Ectodermal cell (in vitro differentiated cells): ENCODE measurements around the gene CERCAM.
"Not testable (repeated sequence)": the region's sequence is repeated elsewhere in the genome, so short reads cannot be mapped to it uniquely, and the experiment has no call there.

Experiments
- H3K27ac ChIP-seq: 2 replicates; pipeline ENCODE4 v1.7.0; 2013; ENCODE audit warnings: mild to moderate bottlenecking, low read depth, low read length; ENCODE audit not compliant: insufficient read depth, poor library complexity, severe bottlenecking
- H3K27me3 ChIP-seq: 2 replicates; pipeline ENCODE4 v1.7.0; 2013; ENCODE audit warnings: mild to moderate bottlenecking, low read length; ENCODE audit not compliant: insufficient read depth, control insufficient read depth, poor library complexity, severe bottlenecking
- H3K36me3 ChIP-seq: one replicate; pipeline ENCODE4 v1.7.0; 2013; ENCODE audit warnings: low read length; ENCODE audit not compliant: control insufficient read depth, insufficient read depth
- H3K4me1 ChIP-seq: one replicate; pipeline ENCODE4 v1.7.0; 2013; ENCODE audit warnings: low read length; ENCODE audit not compliant: control insufficient read depth, insufficient read depth
- H3K4me3 ChIP-seq: 2 replicates; pipeline ENCODE4 v1.7.0; 2013; ENCODE audit warnings: low read depth, low read length, control low read depth; ENCODE audit not compliant: insufficient read depth
- H3K9me3 ChIP-seq: 2 replicates; pipeline ENCODE4 v1.7.0; 2013; ENCODE audit warnings: mild to moderate bottlenecking, low read length, moderate library complexity; ENCODE audit not compliant: control insufficient read depth
- WGBS, 2 experiments: methylation state at CpG; one replicate each; pipeline ENCODE4 v1.1.7; 2013; ENCODE audit warnings: missing lambda C conversion rate in 2 of 2; 5-methylcytosine and 5-hydroxymethylcytosine counted together

Gene CERCAM

DNA sequence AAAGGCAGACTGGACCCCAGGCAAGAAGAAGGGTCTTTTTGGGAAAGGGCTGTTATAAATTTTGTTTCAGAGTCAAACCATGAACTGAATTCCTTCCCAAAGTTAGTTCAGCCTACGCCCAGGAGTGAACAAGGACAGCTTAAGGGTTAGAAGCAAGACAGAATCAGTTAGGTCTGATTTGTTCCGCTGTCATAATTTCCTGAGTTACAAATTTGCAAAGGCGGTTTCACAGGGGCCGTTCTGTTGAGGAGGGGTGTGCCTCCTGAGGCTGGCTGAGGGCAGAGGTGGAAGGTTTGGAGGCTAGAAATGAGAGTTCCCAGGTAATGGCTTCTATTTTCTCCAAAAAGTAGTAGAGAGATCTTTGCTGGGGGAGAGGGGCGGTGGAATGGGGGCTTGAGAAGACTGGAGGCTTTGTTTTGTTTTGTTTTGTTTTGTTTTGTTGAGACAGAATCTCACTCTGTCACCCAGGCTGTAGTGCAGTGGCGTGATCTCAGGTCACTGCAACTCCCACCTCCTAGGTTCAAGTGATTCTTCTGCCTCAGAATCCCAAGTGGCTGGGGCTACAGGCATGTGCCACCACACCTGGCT lies 4.1 kb upstream of the CERCAM start:
- peaks cover 17% of the 10 kb centered on the region for H3K4me1 ChIP-seq
- no peak overlapping the region for H3K4me3 ChIP-seq
- peaks cover 50% of the 10 kb centered on the region for H3K27me3 ChIP-seq
- 86 to 87% methylated on average over 6 of the region's 6 CpGs for WGBS, 2 experiments
- no peaks in the 10 kb centered on the region for H3K9me3 ChIP-seq
- H3K27ac ChIP-seq: no peak overlapping the region
- H3K36me3 ChIP-seq: no peaks in the 10 kb centered on the region

DNA sequence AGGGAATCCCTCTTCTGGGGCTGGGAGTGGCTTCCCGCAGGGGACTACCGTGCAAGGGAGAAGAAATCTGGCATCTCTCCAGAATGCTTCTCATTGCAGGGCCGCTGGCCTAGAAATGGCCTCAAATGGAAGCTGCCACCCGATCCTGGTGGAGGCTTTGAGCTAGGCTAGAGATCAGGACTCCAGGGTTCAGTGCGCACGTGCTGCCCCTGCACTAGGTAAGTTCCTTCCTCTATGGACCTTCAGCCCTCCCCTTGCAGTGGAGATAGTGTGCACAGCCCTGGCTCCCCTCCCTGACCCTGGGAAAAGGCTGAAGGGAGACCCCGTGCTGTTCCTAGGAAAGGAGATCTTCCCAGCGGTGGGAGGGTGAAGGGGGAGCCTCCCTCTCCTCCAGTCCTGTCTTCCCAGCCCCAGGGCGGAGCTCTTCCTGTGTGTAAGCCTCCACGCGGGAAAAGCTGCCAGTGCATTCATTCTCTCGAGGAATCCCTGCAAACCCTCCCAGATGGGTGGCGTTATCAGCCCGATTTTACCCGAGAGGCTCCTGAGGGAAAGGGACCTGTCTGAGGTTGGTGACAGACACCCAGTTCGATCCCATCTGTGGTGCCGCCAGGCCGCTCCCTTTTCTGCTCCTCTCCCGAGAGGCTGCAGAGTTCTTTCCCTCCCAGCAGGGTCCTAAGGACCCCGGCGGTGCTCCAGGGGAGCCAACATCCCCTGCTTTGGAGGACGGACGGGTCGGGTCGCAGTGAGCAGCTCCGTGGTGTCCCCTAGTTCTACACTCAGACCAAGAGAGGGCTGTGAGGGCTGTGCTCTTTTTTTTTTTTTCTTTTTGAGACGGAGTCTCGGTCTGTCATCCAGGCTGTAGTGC lies 1.4 kb upstream of the CERCAM start:
- no peak overlapping the region for H3K27ac ChIP-seq
- peaks cover 48% of the 10 kb centered on the region for H3K27me3 ChIP-seq
- H3K4me3 ChIP-seq: peak overlapping the region; percentile 16
- no peaks in the 10 kb centered on the region for H3K36me3 ChIP-seq
- H3K4me1 ChIP-seq: peaks cover 10% of the 10 kb centered on the region
- H3K9me3 ChIP-seq: no peaks in the 10 kb centered on the region
- WGBS, 2 experiments: 25% methylated on average over 28 of the region's 28 CpGs

DNA sequence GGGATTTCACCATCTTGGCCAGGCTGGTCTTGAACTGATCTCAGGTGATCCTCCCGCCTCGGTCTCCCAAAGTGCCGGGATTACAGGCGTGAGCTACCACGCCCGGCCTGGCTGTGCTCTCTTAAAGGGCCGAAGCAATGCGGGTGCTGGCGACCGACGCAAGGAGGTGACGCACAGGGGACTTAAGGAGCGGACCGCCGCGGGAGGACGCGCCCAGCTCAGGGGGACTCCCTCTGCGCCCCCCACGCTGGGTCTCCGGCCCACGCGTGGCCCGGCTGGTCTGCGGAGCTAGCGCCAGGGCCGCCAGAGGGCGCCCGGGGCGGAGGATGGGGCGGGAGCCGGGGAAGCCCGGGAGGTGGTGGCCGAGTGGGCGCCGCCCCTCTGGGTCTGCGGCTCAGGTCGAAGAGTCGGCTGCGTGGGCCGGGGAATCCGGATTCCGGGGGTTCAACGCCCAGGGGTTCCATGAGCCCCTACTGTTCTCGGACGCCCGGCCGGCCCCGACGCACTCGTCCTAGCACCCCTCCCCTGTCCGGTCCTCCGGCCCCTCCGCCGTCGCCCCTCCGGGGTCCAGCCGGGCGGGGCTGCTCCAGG lies 502 bp upstream of the CERCAM start:
- H3K27me3 ChIP-seq: peaks cover 42% of the 10 kb centered on the region
- no peak overlapping the region for H3K27ac ChIP-seq
- peaks cover 10% of the 10 kb centered on the region for H3K4me1 ChIP-seq
- no peaks in the 10 kb centered on the region for H3K9me3 ChIP-seq
- WGBS, 2 experiments: 2% methylated on average over 59 of the region's 59 CpGs
- peak overlapping the region; percentile 79 for H3K4me3 ChIP-seq
- no peaks in the 10 kb centered on the region for H3K36me3 ChIP-seq

DNA sequence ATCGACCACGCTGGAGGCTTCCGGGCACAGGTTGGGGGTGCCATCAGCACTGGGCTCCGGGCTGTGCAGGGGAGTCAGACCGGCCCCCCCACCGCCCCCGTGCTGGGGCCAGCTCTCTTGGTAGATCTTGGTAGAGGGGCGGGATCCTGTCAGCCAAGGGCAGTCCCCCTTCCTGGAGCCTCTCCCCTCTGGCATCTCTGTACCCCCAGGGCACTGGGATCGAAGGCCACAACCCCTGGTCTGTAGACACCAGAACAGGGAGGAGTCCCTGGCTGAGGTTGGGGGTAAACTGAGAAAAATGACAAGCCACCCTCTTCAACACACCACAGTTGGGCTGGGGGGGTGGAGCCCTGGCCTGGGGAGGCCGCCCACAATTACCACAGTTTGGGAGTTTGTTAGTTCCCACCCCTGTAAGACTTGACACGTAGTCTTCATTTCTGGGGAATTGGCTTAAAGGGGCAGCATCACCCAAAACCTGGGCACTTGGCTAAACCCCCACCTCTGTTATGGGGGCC lies 882 bp downstream of the CERCAM start:
- H3K4me3 ChIP-seq: peak overlapping the region; percentile 79
- peaks cover 10% of the 10 kb centered on the region for H3K4me1 ChIP-seq
- no peaks in the 10 kb centered on the region for H3K36me3 ChIP-seq
- H3K27ac ChIP-seq: no peak overlapping the region
- 55 to 60% methylated on average over 10 to 11 of the region's 11 CpGs for WGBS, 2 experiments
- peaks cover 34% of the 10 kb centered on the region for H3K27me3 ChIP-seq
- no peaks in the 10 kb centered on the region for H3K9me3 ChIP-seq

DNA sequence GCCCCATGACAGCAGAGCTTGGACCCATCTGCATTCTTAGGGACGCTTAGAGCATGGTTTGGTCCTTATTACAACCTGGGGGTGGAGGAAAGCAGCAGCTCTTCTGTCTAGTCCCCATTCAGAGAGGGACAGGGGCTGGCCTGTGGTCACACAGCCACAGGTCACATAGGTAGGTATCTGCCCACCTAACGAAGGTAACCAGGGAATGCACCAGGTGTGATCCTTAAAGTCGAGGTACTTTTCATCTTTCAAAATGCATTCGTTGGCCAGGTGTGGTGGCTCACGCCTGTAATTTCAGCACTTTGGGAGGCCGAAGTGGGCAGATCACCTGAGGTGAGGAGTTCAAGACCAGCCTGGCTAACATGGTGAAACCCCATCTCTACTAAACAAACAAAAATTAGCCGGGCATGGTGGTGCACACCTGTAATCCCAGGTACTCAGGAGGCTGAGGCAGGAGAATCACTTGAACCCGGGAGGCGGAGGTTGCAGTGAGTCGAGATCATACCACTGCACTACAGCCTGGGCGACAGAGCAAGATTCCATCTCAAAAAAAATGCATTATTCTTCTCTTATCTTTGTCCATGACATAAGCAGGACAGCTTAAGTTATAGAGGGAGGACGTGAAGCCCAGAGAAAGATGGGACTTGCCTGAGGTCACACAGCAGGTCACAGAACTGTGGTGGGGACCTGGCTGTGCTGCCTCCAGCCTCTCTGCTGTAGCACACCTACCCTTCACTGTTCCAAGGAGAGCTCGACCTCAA lies 1.5 kb downstream of the CERCAM start:
- H3K9me3 ChIP-seq, H3K36me3 ChIP-seq, H3K27ac ChIP-seq, H3K4me3 ChIP-seq: not testable (repeated sequence)
- 86 to 90% methylated on average over 13 of the region's 13 CpGs for WGBS, 2 experiments
- peaks cover 31% of the 10 kb centered on the region for H3K27me3 ChIP-seq
- H3K4me1 ChIP-seq: peaks cover 10% of the 10 kb centered on the region

DNA sequence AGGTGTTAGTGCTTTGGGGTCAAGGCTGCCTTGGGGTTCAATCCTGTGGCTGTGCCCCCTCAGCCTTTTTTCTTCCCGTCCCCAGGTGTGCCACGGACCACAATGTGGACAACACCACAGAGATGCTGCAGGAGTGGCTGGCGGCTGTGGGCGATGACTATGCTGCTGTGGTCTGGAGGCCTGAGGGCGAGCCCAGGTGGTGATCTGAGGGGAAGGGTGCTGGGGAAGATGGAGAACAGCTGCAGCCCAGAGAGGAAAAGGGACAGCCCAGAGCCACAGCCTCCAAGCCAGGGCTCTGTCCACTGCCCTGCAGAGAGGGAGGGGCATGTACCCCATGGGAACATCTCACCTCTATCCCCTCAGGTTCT lies 2.1 kb downstream of the CERCAM start:
- Histone ChIP-seq H3K27ac (no peak overlapping the region), H3K4me3 (no peak overlapping the region), H3K36me3 (no peaks in the 10 kb centered on the region), H3K9me3 (no peaks in the 10 kb centered on the region), H3K4me1 (peaks cover 10% of the 10 kb centered on the region), H3K27me3 (peaks cover 31% of the 10 kb centered on the region)
- 93 to 96% methylated on average over 5 of the region's 5 CpGs for WGBS, 2 experiments

DNA sequence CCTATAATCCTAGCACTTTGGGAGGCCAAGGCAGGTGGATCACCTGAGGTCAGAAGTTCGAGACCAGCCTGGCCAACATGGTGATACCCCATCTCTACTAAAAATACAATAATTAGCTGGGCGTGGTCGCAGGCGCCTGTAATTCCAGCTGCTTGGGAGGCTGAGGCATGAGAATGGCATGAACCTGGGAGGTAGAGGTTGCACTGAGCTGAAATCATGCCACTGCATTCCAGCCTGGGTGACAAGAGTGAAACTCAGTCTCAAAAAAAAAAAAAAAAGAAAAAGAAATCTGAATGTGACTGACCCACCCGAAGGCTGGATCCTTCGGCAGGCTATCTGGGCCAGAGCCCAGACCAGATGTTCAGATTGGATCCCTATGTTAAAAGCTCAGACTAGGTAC lies 2.7 kb downstream of the CERCAM start:
- Histone ChIP-seq H3K4me1 (peaks cover 11% of the 10 kb centered on the region), H3K27me3 (peaks cover 31% of the 10 kb centered on the region)
- not testable (repeated sequence) for H3K27ac ChIP-seq, H3K9me3 ChIP-seq, H3K4me3 ChIP-seq, H3K36me3 ChIP-seq
- 95% methylated on average over 6 of the region's 6 CpGs for WGBS, 2 experiments

DNA sequence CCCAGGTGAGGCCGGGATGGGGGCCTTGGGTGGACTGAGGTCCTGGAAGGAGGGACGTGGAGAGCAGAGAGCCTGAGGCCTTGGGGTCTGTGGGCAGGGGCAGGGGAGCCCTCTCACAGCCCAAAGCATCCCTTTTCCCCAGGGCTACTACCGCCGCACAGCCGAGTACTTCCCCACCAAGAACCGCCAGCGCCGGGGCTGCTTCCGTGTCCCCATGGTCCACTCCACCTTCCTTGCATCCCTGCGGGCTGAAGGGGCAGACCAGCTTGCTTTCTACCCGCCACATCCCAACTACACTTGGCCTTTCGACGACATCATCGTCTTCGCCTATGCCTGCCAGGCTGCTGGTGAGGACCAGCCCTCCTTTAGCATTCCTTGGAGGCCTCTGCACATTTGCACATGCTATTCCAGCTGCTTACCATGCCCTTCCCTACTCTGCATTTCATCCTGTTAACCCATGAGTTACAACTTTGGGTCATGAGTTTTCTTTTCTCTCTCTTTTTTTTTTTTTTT lies 3.7 kb downstream of the CERCAM start:
- peaks cover 13% of the 10 kb centered on the region for H3K4me1 ChIP-seq
- H3K27me3 ChIP-seq: peaks cover 21% of the 10 kb centered on the region
- 91 to 92% methylated on average over 15 of the region's 15 CpGs for WGBS, 2 experiments
- no peaks in the 10 kb centered on the region for H3K36me3 ChIP-seq
- no peak overlapping the region for H3K27ac ChIP-seq
- no peaks in the 10 kb centered on the region for H3K9me3 ChIP-seq
- H3K4me3 ChIP-seq: no peak overlapping the region

DNA sequence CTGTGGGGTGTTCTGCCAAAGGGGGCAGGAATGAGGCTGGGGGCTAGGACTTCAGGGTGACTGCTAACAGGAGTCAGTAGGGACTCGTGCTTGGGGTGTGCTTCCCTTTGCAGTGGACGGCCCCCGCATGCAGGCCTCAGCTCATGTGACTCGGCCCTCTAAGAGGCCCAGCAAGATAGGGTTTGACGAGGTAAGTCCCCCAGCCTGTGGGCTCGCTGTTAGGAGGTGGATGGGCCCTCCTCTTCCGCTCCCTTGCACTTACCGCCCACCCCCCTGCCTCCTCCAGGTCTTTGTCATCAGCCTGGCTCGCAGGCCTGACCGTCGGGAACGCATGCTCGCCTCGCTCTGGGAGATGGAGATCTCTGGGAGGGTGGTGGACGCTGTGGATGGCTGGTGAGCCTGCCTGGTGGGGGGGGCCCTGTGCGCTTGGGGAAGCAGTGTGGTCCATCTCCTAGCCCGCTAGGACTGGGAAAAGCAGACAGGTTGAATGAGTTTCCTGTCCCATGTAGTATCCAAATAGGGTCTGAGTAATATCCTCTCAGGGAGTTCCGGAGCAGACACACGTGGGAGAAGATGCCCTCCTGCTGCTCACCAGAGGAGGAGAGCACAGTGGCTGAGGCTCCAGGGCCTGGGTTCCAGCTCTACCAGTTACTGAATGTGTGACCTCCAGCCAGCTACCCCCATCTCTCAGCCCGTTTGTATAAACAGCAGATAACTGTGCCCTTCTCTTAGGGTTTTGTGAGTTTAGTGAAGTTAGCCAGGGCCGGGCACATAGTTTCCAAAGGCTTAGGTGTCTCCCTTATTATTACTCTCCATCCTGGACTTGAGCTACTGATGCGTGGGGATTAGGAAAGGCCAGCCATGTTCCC lies 8.2 kb downstream of the CERCAM start:
- Histone ChIP-seq H3K36me3 (no peaks in the 10 kb centered on the region), H3K4me1 (peaks cover 9% of the 10 kb centered on the region), H3K4me3 (no peak overlapping the region), H3K9me3 (no peaks in the 10 kb centered on the region), H3K27me3 (no peaks in the 10 kb centered on the region), H3K27ac (no peak overlapping the region)
- WGBS, 2 experiments: 78 to 81% methylated on average over 22 of the region's 22 CpGs
